ENCODE measurements around the gene NAALADL2. TPM values are rescaled to one million over a fixed set of nuclear protein-coding genes. Genes with fewer than 3 reads are reported as not detected.

NAALADL2 gene
- total RNA-seq, 1 experiment from 2014 or later = 1.6 TPM

DNA sequence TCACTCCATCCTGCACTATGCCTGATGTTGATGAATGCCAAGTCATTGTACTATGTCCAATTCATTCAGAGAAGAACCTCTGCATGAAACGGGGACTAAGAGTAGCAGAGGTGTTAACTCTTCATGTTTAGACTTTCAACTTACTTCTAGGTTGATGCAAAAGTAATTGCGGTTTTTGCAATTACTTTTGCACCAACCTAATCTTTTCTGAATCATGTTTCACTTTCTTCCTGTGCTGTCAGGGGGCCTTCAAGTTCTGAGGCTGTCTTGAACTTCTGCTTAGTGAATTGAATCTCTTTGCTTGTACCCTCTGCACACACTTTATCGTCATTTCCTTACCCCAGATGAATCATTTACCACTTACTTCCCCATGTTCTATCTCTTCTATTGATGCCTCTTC lies 636.2 kb downstream of the NAALADL2 start:
- Mint-ChIP-seq H3K4me1 (no peaks in the 10 kb centered on the region), H3K27ac (no peak overlapping the region; a peak in 1 of 7 replicates)

More for the DNA sequence above, 636.2 kb downstream of the NAALADL2 start:
- no peak overlapping the region for H3K14ac ChIP-seq (ENCODE audit: insufficient read depth, low read length)
- no peaks in the 10 kb centered on the region for H3K27me3 ChIP-seq (ENCODE audit: insufficient read depth, low read length)
- no peaks in the 10 kb centered on the region for H3K27me3 Mint-ChIP-seq (ENCODE audit: low read depth)
- no peak overlapping the region for H3T11ph ChIP-seq (ENCODE audit: low read length)
- no peak overlapping the region for H2BK20ac ChIP-seq (ENCODE audit: low read depth, low read length, poor library complexity, severe bottlenecking)
- H3K79me2 ChIP-seq (ENCODE audit: insufficient read depth, low read length) = no peaks in the 10 kb centered on the region
- H2AFZ ChIP-seq (ENCODE audit: low read length) = no peak overlapping the region
- H3K4ac ChIP-seq (ENCODE audit: low read depth, low read length) = no peak overlapping the region
- no peaks in the 10 kb centered on the region for H4K20me1 ChIP-seq (ENCODE audit: control insufficient read depth, insufficient read depth, insufficient read length)
- H3K23me2 ChIP-seq (ENCODE audit: insufficient read length, low read depth, low read length, poor library complexity, severe bottlenecking) = no peaks in the 10 kb centered on the region
- no peak overlapping the region for H3K18ac ChIP-seq (ENCODE audit: insufficient read length, low read depth, low read length)
- H2BK15ac ChIP-seq (ENCODE audit: low read depth, low read length) = no peak overlapping the region
- no peak overlapping the region for H3K9ac ChIP-seq (ENCODE audit: extremely low read depth, insufficient read length, low read length)
- H3K4me2 ChIP-seq (ENCODE audit: insufficient read depth, insufficient read length, low read length) = no peak overlapping the region
- H3K4me1 ChIP-seq (ENCODE audit: insufficient read depth, low read length) = no peaks in the 10 kb centered on the region
- no peak overlapping the region for H2AK5ac ChIP-seq (ENCODE audit: insufficient read length, low read length)
- H2BK120ac ChIP-seq (ENCODE audit: low read depth, low read length, poor library complexity, severe bottlenecking) = no peak overlapping the region
- DNase-seq = no peak
- no peak overlapping the region for H3K56ac ChIP-seq (ENCODE audit: insufficient read length, low read depth, low read length)
- no peaks in the 10 kb centered on the region for H3K36me3 Mint-ChIP-seq (ENCODE audit: insufficient read depth in 1 of 3, low read depth in 3 of 3)
- H4K8ac ChIP-seq (replicated peaks; ENCODE audit: insufficient read length, low read depth, low read length) = no peak overlapping the region
- no peak overlapping the region for H3K27ac ChIP-seq (ENCODE audit: insufficient read length, low read depth, low read length)
- H2BK5ac ChIP-seq (ENCODE audit: insufficient read length, low read length) = no peak overlapping the region
- TF ChIP-seq, protein P1, sequence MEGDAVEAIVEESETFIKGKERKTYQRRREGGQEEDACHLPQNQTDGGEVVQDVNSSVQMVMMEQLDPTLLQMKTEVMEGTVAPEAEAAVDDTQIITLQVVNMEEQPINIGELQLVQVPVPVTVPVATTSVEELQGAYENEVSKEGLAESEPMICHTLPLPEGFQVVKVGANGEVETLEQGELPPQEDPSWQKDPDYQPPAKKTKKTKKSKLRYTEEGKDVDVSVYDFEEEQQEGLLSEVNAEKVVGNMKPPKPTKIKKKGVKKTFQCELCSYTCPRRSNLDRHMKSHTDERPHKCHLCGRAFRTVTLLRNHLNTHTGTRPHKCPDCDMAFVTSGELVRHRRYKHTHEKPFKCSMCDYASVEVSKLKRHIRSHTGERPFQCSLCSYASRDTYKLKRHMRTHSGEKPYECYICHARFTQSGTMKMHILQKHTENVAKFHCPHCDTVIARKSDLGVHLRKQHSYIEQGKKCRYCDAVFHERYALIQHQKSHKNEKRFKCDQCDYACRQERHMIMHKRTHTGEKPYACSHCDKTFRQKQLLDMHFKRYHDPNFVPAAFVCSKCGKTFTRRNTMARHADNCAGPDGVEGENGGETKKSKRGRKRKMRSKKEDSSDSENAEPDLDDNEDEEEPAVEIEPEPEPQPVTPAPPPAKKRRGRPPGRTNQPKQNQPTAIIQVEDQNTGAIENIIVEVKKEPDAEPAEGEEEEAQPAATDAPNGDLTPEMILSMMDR (conservative IDR thresholded peaks at IDR 0.05) = no peak
- no peak overlapping the region for H3K4me3 Mint-ChIP-seq
- no peak overlapping the region for H2BK12ac ChIP-seq (ENCODE audit: insufficient read length, low read depth, low read length)
- no peaks in the 10 kb centered on the region for H3K9me3 Mint-ChIP-seq
- no peaks in the 10 kb centered on the region for H3K9me3 ChIP-seq (ENCODE audit: control insufficient read depth, low read depth, low read length)
- no peaks in the 10 kb centered on the region for H3K79me1 ChIP-seq (ENCODE audit: insufficient read depth, low read depth, low read length, poor library complexity, severe bottlenecking)
- no CpG with 5 or more reads among the region's 3 CpGs for WGBS (ENCODE audit: extremely low coverage, insufficient read length, low lambda C conversion rate)
- H4K5ac ChIP-seq (ENCODE audit: insufficient read length, low read depth, low read length) = no peak overlapping the region
- H3K23ac ChIP-seq (ENCODE audit: insufficient read length, low read depth, low read length) = no peak overlapping the region
- no peak overlapping the region for H4K91ac ChIP-seq (ENCODE audit: insufficient read length, low read depth, low read length)

Measured in H9 (cell line).